Measurements from ENCODE around the gene ZNF407.

The ZNF407 gene

GRCh38 chr18:74796211-74796610, 198.5 kb downstream of the ZNF407 start:
- no peak for DNase-seq

- DNase-seq, result no peak
These were observed 199.3 kb downstream of the ZNF407 start for GRCh38 chr18:74796841-74797576.

GRCh38 chr18:74797577-74798151, 200.0 kb downstream of the ZNF407 start:
- DNase-seq, result no peak

- DNase-seq, result no peak
These were observed 201.9 kb downstream of the ZNF407 start for GRCh38 chr18:74799542-74799941.

GRCh38 chr18:74800098-74800497, 202.4 kb downstream of the ZNF407 start:
- DNase-seq, result no peak

GRCh38 chr18:74803117-74803516, 205.4 kb downstream of the ZNF407 start:
- no peak for DNase-seq

GRCh38 chr18:74803769-74804168, 206.1 kb downstream of the ZNF407 start:
- no peak for DNase-seq

- DNase-seq, result no peak
These were observed 207.0 kb downstream of the ZNF407 start for GRCh38 chr18:74804677-74805076.

GRCh38 chr18:74806073-74806472, 208.4 kb downstream of the ZNF407 start:
- DNase-seq, result no peak

GRCh38 chr18:74806700-74807416, 209.2 kb downstream of the ZNF407 start:
- no peak for DNase-seq

GRCh38 chr18:74817576-74817975, 219.9 kb downstream of the ZNF407 start:
- no peak for DNase-seq

GRCh38 chr18:74818516-74819175, 221.0 kb downstream of the ZNF407 start:
- no peak for DNase-seq

GRCh38 chr18:74819433-74820059, 221.9 kb downstream of the ZNF407 start:
- DNase-seq, result no peak

GRCh38 chr18:74820160-74820780, 222.6 kb downstream of the ZNF407 start:
- DNase-seq, result no peak

GRCh38 chr18:74825460-74825859, 227.8 kb downstream of the ZNF407 start:
- DNase-seq, result no peak

GRCh38 chr18:74826572-74826971, 228.9 kb downstream of the ZNF407 start:
- DNase-seq, result no peak

- no peak for DNase-seq
These were observed 230.5 kb downstream of the ZNF407 start for GRCh38 chr18:74828200-74828599.

GRCh38 chr18:74831571-74832250, 234.0 kb downstream of the ZNF407 start:
- DNase-seq, result no peak

GRCh38 chr18:74832381-74832780, 234.7 kb downstream of the ZNF407 start:
- no peak for DNase-seq

GRCh38 chr18:74832999-74833398, 235.3 kb downstream of the ZNF407 start:
- DNase-seq, result no peak

GRCh38 chr18:74834424-74835309, 237.0 kb downstream of the ZNF407 start:
- no peak for DNase-seq

All from cerebellar nuclear complex (tissue), 1 donor.